ENCODE measurements around the gene PPP2R2C. TPM values are rescaled to one million over a fixed set of nuclear protein-coding genes. Genes with fewer than 3 reads are reported as not detected.

Gene PPP2R2C
- total RNA-seq, 1 experiment from 2014 or later, result not detected

- no peak overlapping the region for H3K4me3 ChIP-seq (ENCODE audit: low read depth, low read length, poor library complexity, severe bottlenecking)
- no peaks in the 10 kb centered on the region for H3K9me3 ChIP-seq (ENCODE audit: low read depth, low read length, poor library complexity, severe bottlenecking)
- no peak overlapping the region for H3K27ac ChIP-seq (ENCODE audit: low read depth, low read length, poor library complexity, severe bottlenecking)
- no TSS peak for BruUV-seq (replicated peaks)
- H3K4me1 ChIP-seq (ENCODE audit: insufficient read depth, low read length, poor library complexity, severe bottlenecking), result no peaks in the 10 kb centered on the region
- DNase-seq (ENCODE audit: low spot score), result no peak
- ChIA-PET CTCF (no interaction called here), POLR2A (ENCODE audit: low non-redundant PET) (no interaction called here)
- TF ChIP-seq, protein P1, sequence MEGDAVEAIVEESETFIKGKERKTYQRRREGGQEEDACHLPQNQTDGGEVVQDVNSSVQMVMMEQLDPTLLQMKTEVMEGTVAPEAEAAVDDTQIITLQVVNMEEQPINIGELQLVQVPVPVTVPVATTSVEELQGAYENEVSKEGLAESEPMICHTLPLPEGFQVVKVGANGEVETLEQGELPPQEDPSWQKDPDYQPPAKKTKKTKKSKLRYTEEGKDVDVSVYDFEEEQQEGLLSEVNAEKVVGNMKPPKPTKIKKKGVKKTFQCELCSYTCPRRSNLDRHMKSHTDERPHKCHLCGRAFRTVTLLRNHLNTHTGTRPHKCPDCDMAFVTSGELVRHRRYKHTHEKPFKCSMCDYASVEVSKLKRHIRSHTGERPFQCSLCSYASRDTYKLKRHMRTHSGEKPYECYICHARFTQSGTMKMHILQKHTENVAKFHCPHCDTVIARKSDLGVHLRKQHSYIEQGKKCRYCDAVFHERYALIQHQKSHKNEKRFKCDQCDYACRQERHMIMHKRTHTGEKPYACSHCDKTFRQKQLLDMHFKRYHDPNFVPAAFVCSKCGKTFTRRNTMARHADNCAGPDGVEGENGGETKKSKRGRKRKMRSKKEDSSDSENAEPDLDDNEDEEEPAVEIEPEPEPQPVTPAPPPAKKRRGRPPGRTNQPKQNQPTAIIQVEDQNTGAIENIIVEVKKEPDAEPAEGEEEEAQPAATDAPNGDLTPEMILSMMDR (conservative IDR thresholded peaks at IDR 0.05; ENCODE audit: low read depth, low read length), result no peak
- no peak for TF ChIP-seq EZH2 (IDR thresholded peaks at IDR 0.05; ENCODE audit: borderline replicate concordance, low read depth, low read length, poor library complexity, severe bottlenecking)
- peaks cover 34% of the 10 kb centered on the region for H3K27me3 ChIP-seq (replicated peaks; ENCODE audit: insufficient read depth, low read depth, low read length, poor library complexity)
- intact Hi-C loops (cut with micrococcal nuclease; ENCODE audit: unreplicated experiment), result no loop called here
- no peaks in the 10 kb centered on the region for H3K36me3 ChIP-seq (ENCODE audit: insufficient read depth, low read length, poor library complexity, severe bottlenecking)
These were observed 34.6 kb downstream of the PPP2R2C start for GRCh38 chr4:6437826-6438238.

DNA sequence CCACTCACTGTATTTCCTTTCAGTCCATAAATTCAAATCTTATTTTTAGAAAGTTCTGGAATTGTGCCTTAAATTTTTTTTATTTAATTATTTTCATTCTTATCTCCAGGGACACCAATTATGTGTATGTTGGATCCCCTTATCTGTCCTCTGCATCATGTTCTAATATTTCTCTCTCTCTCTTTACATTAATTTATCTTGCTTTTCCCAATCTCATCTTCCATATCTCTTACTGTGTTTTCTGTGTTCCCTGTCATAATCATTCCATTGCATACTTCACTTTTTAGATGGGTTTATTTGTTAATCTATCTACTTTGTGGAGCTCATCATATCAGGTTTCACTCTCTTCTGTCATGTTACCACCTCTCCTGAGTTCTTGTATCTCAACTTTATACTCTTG lies 37.4 kb downstream of the PPP2R2C start:
- no peaks in the 10 kb centered on the region for H3K36me3 ChIP-seq (ENCODE audit: insufficient read depth, low read length, poor library complexity, severe bottlenecking)
- no TSS peak for BruUV-seq (replicated peaks)
- no peaks in the 10 kb centered on the region for H3K4me1 ChIP-seq (ENCODE audit: insufficient read depth, low read length, poor library complexity, severe bottlenecking)
- H3K9me3 ChIP-seq (ENCODE audit: low read depth, low read length, poor library complexity, severe bottlenecking), result no peaks in the 10 kb centered on the region
- no peak for DNase-seq (ENCODE audit: low spot score)
- TF ChIP-seq EZH2 (IDR thresholded peaks at IDR 0.05; ENCODE audit: borderline replicate concordance, low read depth, low read length, poor library complexity, severe bottlenecking), result no peak
- TF ChIP-seq, protein P1 (conservative IDR thresholded peaks at IDR 0.05; ENCODE audit: low read depth, low read length), result no peak
- POLR2A ChIA-PET (ENCODE audit: low non-redundant PET), result no interaction called here
- H3K27me3 ChIP-seq (replicated peaks; ENCODE audit: insufficient read depth, low read depth, low read length, poor library complexity), result peaks cover 25% of the 10 kb centered on the region
- CTCF ChIA-PET, result no interaction called here
- H3K27ac ChIP-seq (ENCODE audit: low read depth, low read length, poor library complexity, severe bottlenecking), result no peak overlapping the region
- intact Hi-C loops (cut with micrococcal nuclease; ENCODE audit: unreplicated experiment), result no loop called here
- no peak overlapping the region for H3K4me3 ChIP-seq (ENCODE audit: low read depth, low read length, poor library complexity, severe bottlenecking)

GRCh38 chr4:6430927-6431326 lies 41.5 kb downstream of the PPP2R2C start:
- no TSS peak for BruUV-seq (replicated peaks)
- no peak for TF ChIP-seq EZH2 (IDR thresholded peaks at IDR 0.05; ENCODE audit: borderline replicate concordance, low read depth, low read length, poor library complexity, severe bottlenecking)
- TF ChIP-seq, protein P1 (conservative IDR thresholded peaks at IDR 0.05; ENCODE audit: low read depth, low read length), result no peak
- intact Hi-C loops (cut with micrococcal nuclease; ENCODE audit: unreplicated experiment), result no loop called here
- no peak for DNase-seq (ENCODE audit: low spot score)
- CTCF ChIA-PET, result no interaction called here
- no peak overlapping the region for H3K27ac ChIP-seq (ENCODE audit: low read depth, low read length, poor library complexity, severe bottlenecking)
- no peaks in the 10 kb centered on the region for H3K27me3 ChIP-seq (replicated peaks; ENCODE audit: insufficient read depth, low read depth, low read length, poor library complexity)
- POLR2A ChIA-PET (ENCODE audit: low non-redundant PET), result no interaction called here
- no peaks in the 10 kb centered on the region for H3K36me3 ChIP-seq (ENCODE audit: insufficient read depth, low read length, poor library complexity, severe bottlenecking)
- H3K4me3 ChIP-seq (ENCODE audit: low read depth, low read length, poor library complexity, severe bottlenecking), result no peak overlapping the region
- no peaks in the 10 kb centered on the region for H3K9me3 ChIP-seq (ENCODE audit: low read depth, low read length, poor library complexity, severe bottlenecking)
- H3K4me1 ChIP-seq (ENCODE audit: insufficient read depth, low read length, poor library complexity, severe bottlenecking), result no peaks in the 10 kb centered on the region
